ENCODE results near the gene SH3BP4. TPM values are rescaled to one million over a fixed set of nuclear protein-coding genes. Genes with fewer than 3 reads are reported as not detected.

The SH3BP4 gene
- total RNA-seq, 4 donors from 2014 or later: 11.0 to 22.9 (median 18.7) TPM

DNA sequence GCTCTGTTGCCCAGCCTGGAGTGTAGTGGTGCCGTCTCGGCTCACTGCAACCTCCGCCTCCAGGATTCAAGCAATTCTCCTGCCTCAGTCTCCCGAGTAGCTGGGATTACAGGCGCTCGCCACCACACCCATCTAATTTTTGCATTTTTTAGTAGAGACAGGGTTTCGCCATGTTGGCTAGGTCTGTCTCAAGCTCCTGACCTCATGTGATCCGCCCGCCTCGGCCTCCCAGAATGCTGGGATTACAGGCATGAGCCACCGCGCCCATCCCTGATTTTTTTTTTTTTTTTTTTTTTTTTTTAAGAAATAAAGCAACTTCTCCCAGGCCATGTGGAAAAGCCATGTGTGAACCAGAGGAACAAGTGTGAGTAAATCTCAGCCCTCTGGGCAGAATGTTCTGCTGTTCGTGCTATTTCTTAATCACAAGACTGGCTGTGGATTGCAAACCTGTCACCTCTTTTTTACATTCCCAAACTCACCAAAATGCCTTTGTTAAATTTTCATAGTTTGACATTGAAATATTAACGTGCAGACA lies 6.4 kb upstream of the SH3BP4 start:
- H3K36me3 ChIP-seq: no peaks in the 10 kb centered on the region
- intact Hi-C loops (cut with DNase I): no loop called here
- peaks cover 1 to 7% (median 3%) of the 10 kb centered on the region in 3 donors for H3K4me1 ChIP-seq
- H3K27me3 ChIP-seq: peaks cover 0 to 40% (median 0%) of the 10 kb centered on the region in 4 donors
- H3K4me3 ChIP-seq: no peak overlapping the region
- 55 to 73% methylated on average over 13 to 14 of the region's 14 CpGs for WGBS, 2 donors
- no peak overlapping the region for H3K27ac ChIP-seq
- TF ChIP-seq CTCF (IDR thresholded peaks at IDR 0.05): no peak
- peaks cover 0 to 5% (median 0%) of the 10 kb centered on the region in 3 donors for H3K9me3 ChIP-seq
- DNase-seq: no peak

GRCh38 chr2:234947556-234947955 lies 4.3 kb upstream of the SH3BP4 start:
- H3K36me3 ChIP-seq: no peaks in the 10 kb centered on the region
- no peak overlapping the region for H3K4me3 ChIP-seq
- TF ChIP-seq CTCF (IDR thresholded peaks at IDR 0.05): no peak
- TF ChIP-seq POLR2A (IDR thresholded peaks at IDR 0.05): no peak
- H3K9me3 ChIP-seq: peaks cover 0 to 5% (median 0%) of the 10 kb centered on the region in 3 donors
- H3K27me3 ChIP-seq: peaks cover 0 to 47% (median 0%) of the 10 kb centered on the region in 4 donors
- H3K27ac ChIP-seq: no peak overlapping the region
- intact Hi-C loops (cut with DNase I): no loop called here
- no peak for DNase-seq
- H3K4me1 ChIP-seq: peaks cover 9 to 23% (median 12%) of the 10 kb centered on the region in 3 donors
- WGBS, 2 donors: 79 to 88% methylated on average over 1 to 3 of the region's 3 CpGs

DNA sequence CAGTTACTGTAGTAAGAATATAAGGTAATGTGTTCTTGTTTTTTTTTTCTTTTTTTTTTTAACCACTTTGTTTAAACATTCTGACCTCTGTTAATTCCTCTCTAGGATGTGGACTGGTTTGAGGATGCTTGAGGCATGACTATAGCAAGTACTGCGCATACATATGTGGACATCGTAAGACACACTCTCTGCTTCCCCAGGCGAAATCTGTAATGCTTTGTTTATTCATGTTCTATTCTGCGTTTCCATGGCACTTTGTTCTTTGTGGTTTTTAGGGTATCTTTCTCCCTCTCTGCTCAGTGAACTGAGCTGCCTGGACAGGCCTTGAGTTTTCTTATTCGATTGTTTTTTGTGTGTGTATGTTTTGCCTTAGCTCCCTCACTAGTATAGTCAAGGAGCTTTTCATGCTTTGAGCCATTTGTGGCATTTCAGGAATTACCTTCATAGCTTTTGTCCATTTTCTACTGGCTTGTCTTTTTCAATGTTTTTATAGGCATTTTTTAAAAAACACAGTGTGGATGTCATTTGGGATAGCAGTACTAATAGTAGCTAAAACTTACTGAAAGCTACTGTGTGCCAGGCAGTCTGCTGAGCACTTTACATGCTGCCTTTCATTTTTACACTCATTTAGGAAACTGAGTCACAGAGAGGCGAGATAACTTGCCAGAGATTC lies 1.9 kb upstream of the SH3BP4 start:
- H3K36me3 ChIP-seq: no peaks in the 10 kb centered on the region
- TF ChIP-seq POLR2A (IDR thresholded peaks at IDR 0.05): no peak
- TF ChIP-seq CTCF (IDR thresholded peaks at IDR 0.05): no peak
- intact Hi-C loops (cut with DNase I): no loop called here
- no peak overlapping the region for H3K27ac ChIP-seq
- H3K27me3 ChIP-seq: peaks cover 0 to 49% (median 0%) of the 10 kb centered on the region in 4 donors
- DNase-seq: no peak
- H3K4me1 ChIP-seq: peaks cover 20 to 46% (median 20%) of the 10 kb centered on the region in 3 donors
- H3K9me3 ChIP-seq: no peaks in the 10 kb centered on the region
- WGBS, 2 donors: 39 to 41% methylated on average over 6 of the region's 6 CpGs
- no peak overlapping the region for H3K4me3 ChIP-seq

- 64 to 71% methylated on average over 7 of the region's 7 CpGs for WGBS, 2 donors
- intact Hi-C loops (cut with DNase I): no loop called here
- TF ChIP-seq POLR2A (IDR thresholded peaks at IDR 0.05) (no peak), CTCF (IDR thresholded peaks at IDR 0.05) (no peak)
- Histone ChIP-seq H3K27me3 (peaks cover 0 to 49% (median 0%) of the 10 kb centered on the region in 4 donors), H3K9me3 (no peaks in the 10 kb centered on the region), H3K36me3 (no peaks in the 10 kb centered on the region), H3K4me3 (peak overlapping the region in 2 of 4 donors; percentile 79 to 94), H3K4me1 (peaks cover 20 to 51% (median 21%) of the 10 kb centered on the region in 3 donors), H3K27ac (no peak overlapping the region)
- DNase-seq: no peak
Measured at GRCh38 chr2:234950435-234950729, 1.4 kb upstream of the SH3BP4 start.

All from esophagus squamous epithelium (tissue), 5 donors.